ENCODE results near the gene RAP1GAP.

RAP1GAP gene

GRCh38 chr1:21598904-21599303, 70.3 kb downstream of the RAP1GAP start:
- Histone ChIP-seq H4K20me1 (ENCODE audit: insufficient read depth, low read length) (peaks cover 14% of the 10 kb centered on the region; the same call in 1 of the 2 replicates), H3K27ac (ENCODE audit: low read length) (no peak overlapping the region), H3K36me3 (ENCODE audit: insufficient read depth, low read length) (no peaks in the 10 kb centered on the region), H3K4me1 (ENCODE audit: insufficient read depth, low read length) (no peaks in the 10 kb centered on the region), H3K4me2 (ENCODE audit: insufficient read depth, low read length) (no peak overlapping the region), H3K9me3 (ENCODE audit: insufficient read depth, low read length, severe bottlenecking) (no peaks in the 10 kb centered on the region), H3K4me3 (ENCODE audit: low read depth in 1 of 2, low read length in 2 of 2) (no peak overlapping the region), H3K9ac (ENCODE audit: low read depth, low read length) (no peak overlapping the region), H3K27me3 (ENCODE audit: insufficient read depth, low read length, poor library complexity) (no peaks in the 10 kb centered on the region), H2AFZ (ENCODE audit: low read depth, low read length) (no peak overlapping the region), H3K79me2 (ENCODE audit: insufficient read depth, low read length) (no peaks in the 10 kb centered on the region)
- TF ChIP-seq CTCF (IDR thresholded peaks at IDR 0.05; ENCODE audit: borderline replicate concordance, extremely low read depth, low read length, poor library complexity, severe bottlenecking) (no peak), EZH2 (IDR thresholded peaks at IDR 0.05; ENCODE audit: borderline replicate concordance, low read depth, low read length, severe bottlenecking) (no peak)
- ATAC-seq (ENCODE audit: insufficient read depth, low read depth) (no peak), DNase-seq (no peak)

GRCh38 chr1:21598417-21598816, 70.7 kb downstream of the RAP1GAP start:
- H3K79me2 ChIP-seq (ENCODE audit: insufficient read depth, low read length) = no peaks in the 10 kb centered on the region
- no peak overlapping the region for H3K9ac ChIP-seq (ENCODE audit: low read depth, low read length)
- H3K27ac ChIP-seq (ENCODE audit: low read length) = no peak overlapping the region
- TF ChIP-seq EZH2 (IDR thresholded peaks at IDR 0.05; ENCODE audit: borderline replicate concordance, low read depth, low read length, severe bottlenecking) (no peak), CTCF (IDR thresholded peaks at IDR 0.05; ENCODE audit: borderline replicate concordance, extremely low read depth, low read length, poor library complexity, severe bottlenecking) (no peak)
- H3K36me3 ChIP-seq (ENCODE audit: insufficient read depth, low read length) = no peaks in the 10 kb centered on the region
- H2AFZ ChIP-seq (ENCODE audit: low read depth, low read length) = no peak overlapping the region
- DNase-seq (no peak), ATAC-seq (ENCODE audit: insufficient read depth, low read depth) (no peak)
- no peaks in the 10 kb centered on the region for H3K27me3 ChIP-seq (ENCODE audit: insufficient read depth, low read length, poor library complexity)
- H3K4me3 ChIP-seq (ENCODE audit: low read depth in 1 of 2, low read length in 2 of 2) = no peak overlapping the region
- peaks cover 14% of the 10 kb centered on the region; the same call in 1 of the 2 replicates for H4K20me1 ChIP-seq (ENCODE audit: insufficient read depth, low read length)
- no peak overlapping the region for H3K4me2 ChIP-seq (ENCODE audit: insufficient read depth, low read length)
- H3K4me1 ChIP-seq (ENCODE audit: insufficient read depth, low read length) = no peaks in the 10 kb centered on the region
- no peaks in the 10 kb centered on the region for H3K9me3 ChIP-seq (ENCODE audit: insufficient read depth, low read length, severe bottlenecking)

GRCh38 chr1:21597753-21598152, 71.4 kb downstream of the RAP1GAP start:
- TF ChIP-seq CTCF (IDR thresholded peaks at IDR 0.05; ENCODE audit: borderline replicate concordance, extremely low read depth, low read length, poor library complexity, severe bottlenecking) (no peak), EZH2 (IDR thresholded peaks at IDR 0.05; ENCODE audit: borderline replicate concordance, low read depth, low read length, severe bottlenecking) (no peak)
- DNase-seq (no peak), ATAC-seq (ENCODE audit: insufficient read depth, low read depth) (no peak)
- no peaks in the 10 kb centered on the region for H3K27me3 ChIP-seq (ENCODE audit: insufficient read depth, low read length, poor library complexity)
- H3K9me3 ChIP-seq (ENCODE audit: insufficient read depth, low read length, severe bottlenecking) = no peaks in the 10 kb centered on the region
- H3K4me1 ChIP-seq (ENCODE audit: insufficient read depth, low read length) = no peaks in the 10 kb centered on the region
- no peak overlapping the region for H3K4me3 ChIP-seq (ENCODE audit: low read depth in 1 of 2, low read length in 2 of 2)
- no peak overlapping the region for H3K9ac ChIP-seq (ENCODE audit: low read depth, low read length)
- no peaks in the 10 kb centered on the region for H3K79me2 ChIP-seq (ENCODE audit: insufficient read depth, low read length)
- no peak overlapping the region for H3K27ac ChIP-seq (ENCODE audit: low read length)
- H3K4me2 ChIP-seq (ENCODE audit: insufficient read depth, low read length) = no peak overlapping the region
- peaks cover 14% of the 10 kb centered on the region; the same call in 1 of the 2 replicates for H4K20me1 ChIP-seq (ENCODE audit: insufficient read depth, low read length)
- H2AFZ ChIP-seq (ENCODE audit: low read depth, low read length) = no peak overlapping the region
- H3K36me3 ChIP-seq (ENCODE audit: insufficient read depth, low read length) = no peaks in the 10 kb centered on the region

GRCh38 chr1:21596628-21597027, 72.5 kb downstream of the RAP1GAP start:
- no peak overlapping the region for H3K4me3 ChIP-seq (ENCODE audit: low read depth in 1 of 2, low read length in 2 of 2)
- no peak overlapping the region for H3K4me2 ChIP-seq (ENCODE audit: insufficient read depth, low read length)
- no peak overlapping the region for H3K9ac ChIP-seq (ENCODE audit: low read depth, low read length)
- no peaks in the 10 kb centered on the region for H3K27me3 ChIP-seq (ENCODE audit: insufficient read depth, low read length, poor library complexity)
- no peaks in the 10 kb centered on the region for H3K79me2 ChIP-seq (ENCODE audit: insufficient read depth, low read length)
- H3K27ac ChIP-seq (ENCODE audit: low read length) = no peak overlapping the region
- H3K4me1 ChIP-seq (ENCODE audit: insufficient read depth, low read length) = no peaks in the 10 kb centered on the region
- H4K20me1 ChIP-seq (ENCODE audit: insufficient read depth, low read length) = peaks cover 14% of the 10 kb centered on the region
- H3K36me3 ChIP-seq (ENCODE audit: insufficient read depth, low read length) = no peaks in the 10 kb centered on the region
- ATAC-seq (ENCODE audit: insufficient read depth, low read depth) = no peak
- no peak for DNase-seq
- H3K9me3 ChIP-seq (ENCODE audit: insufficient read depth, low read length, severe bottlenecking) = no peaks in the 10 kb centered on the region
- TF ChIP-seq EZH2 (IDR thresholded peaks at IDR 0.05; ENCODE audit: borderline replicate concordance, low read depth, low read length, severe bottlenecking) (no peak), CTCF (IDR thresholded peaks at IDR 0.05; ENCODE audit: borderline replicate concordance, extremely low read depth, low read length, poor library complexity, severe bottlenecking) (no peak)
- H2AFZ ChIP-seq (ENCODE audit: low read depth, low read length) = no peak overlapping the region
